Measurements from ENCODE around the gene VPS26B. TPM values are rescaled to one million over a fixed set of nuclear protein-coding genes. Genes with fewer than 3 reads are reported as not detected.
A peak's percentile ranks its signal among the peaks of the same experiment; 100 is the strongest.

VPS26B gene
- total RNA-seq, 1 donor from 2014 or later = 26.9 TPM

- Histone ChIP-seq H3K36me3 (ENCODE audit: control insufficient read depth, insufficient read depth, low read length) (no peaks in the 10 kb centered on the region), H3K4me3 (ENCODE audit: low read depth, low read length) (no peak overlapping the region), H3K27me3 (ENCODE audit: control insufficient read depth, insufficient read depth, low read length) (peaks cover 18% of the 10 kb centered on the region)
- TF ChIP-seq CTCF (IDR thresholded peaks at IDR 0.05; ENCODE audit: insufficient read depth, low read length, poor library complexity, severe bottlenecking) = no peak
- no peak for DNase-seq (ENCODE audit: low read depth)
Measured at GRCh38 chr11:134267966-134268365, 43.5 kb downstream of the VPS26B start.

GRCh38 chr11:134270250-134270714 lies 45.8 kb downstream of the VPS26B start:
- H3K4me3 ChIP-seq (ENCODE audit: low read depth, low read length) = no peak overlapping the region
- no peaks in the 10 kb centered on the region for H3K36me3 ChIP-seq (ENCODE audit: control insufficient read depth, insufficient read depth, low read length)
- no peak for DNase-seq (ENCODE audit: low read depth)
- H3K27me3 ChIP-seq (ENCODE audit: control insufficient read depth, insufficient read depth, low read length) = peaks cover 26% of the 10 kb centered on the region
- peak; percentile 16 for TF ChIP-seq CTCF (IDR thresholded peaks at IDR 0.05; ENCODE audit: insufficient read depth, low read length, poor library complexity, severe bottlenecking)

DNA sequence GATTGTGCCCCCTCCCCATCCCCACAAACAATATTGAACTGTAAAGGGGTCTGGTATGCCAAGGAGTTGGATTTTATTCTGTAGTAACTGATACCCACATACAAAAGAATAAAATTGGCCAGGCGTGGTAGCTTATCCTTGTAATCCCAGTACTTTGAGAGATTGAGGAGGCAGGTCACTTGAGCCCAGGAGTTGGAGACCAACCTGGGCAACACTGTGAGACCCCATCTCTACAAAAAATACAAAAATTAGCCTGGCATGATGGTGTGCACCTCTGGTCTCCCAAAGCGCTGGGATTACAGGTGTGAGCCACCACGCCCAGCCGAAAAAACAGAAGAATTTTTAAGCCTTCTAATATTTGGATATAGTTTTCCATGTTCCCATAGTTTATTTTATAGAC lies 47.5 kb downstream of the VPS26B start:
- DNase-seq (ENCODE audit: low read depth) = no peak
- no peaks in the 10 kb centered on the region for H3K36me3 ChIP-seq (ENCODE audit: control insufficient read depth, insufficient read depth, low read length)
- H3K4me3 ChIP-seq (ENCODE audit: low read depth, low read length) = no peak overlapping the region
- TF ChIP-seq CTCF (IDR thresholded peaks at IDR 0.05; ENCODE audit: insufficient read depth, low read length, poor library complexity, severe bottlenecking) = no peak
- peaks cover 43% of the 10 kb centered on the region for H3K27me3 ChIP-seq (ENCODE audit: control insufficient read depth, insufficient read depth, low read length)

GRCh38 chr11:134272381-134273316 lies 48.2 kb downstream of the VPS26B start:
- Histone ChIP-seq H3K27me3 (ENCODE audit: control insufficient read depth, insufficient read depth, low read length) (peaks cover 50% of the 10 kb centered on the region), H3K36me3 (ENCODE audit: control insufficient read depth, insufficient read depth, low read length) (no peaks in the 10 kb centered on the region), H3K4me3 (ENCODE audit: low read depth, low read length) (no peak overlapping the region)
- DNase-seq (ENCODE audit: low read depth) = no peak
- TF ChIP-seq CTCF (IDR thresholded peaks at IDR 0.05; ENCODE audit: insufficient read depth, low read length, poor library complexity, severe bottlenecking) = no peak

DNA sequence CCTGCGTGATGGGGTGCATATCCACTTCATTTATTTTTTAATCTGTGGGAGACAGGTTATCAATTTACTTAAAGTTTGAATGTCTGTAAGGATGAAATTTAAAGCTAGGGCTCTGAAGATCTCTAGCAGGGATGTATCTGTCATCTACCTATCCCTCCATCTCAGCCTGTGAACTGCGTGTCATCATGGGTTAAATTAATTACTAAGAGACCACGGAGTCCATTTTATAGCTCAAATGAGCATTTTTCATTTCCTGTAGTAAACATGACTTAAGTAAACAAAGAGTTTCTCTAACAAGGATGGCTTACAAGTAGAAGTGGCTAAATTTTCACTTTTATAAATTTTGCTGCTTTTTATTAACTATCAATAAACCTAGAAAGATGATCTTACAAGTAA lies 48.8 kb downstream of the VPS26B start:
- peaks cover 57% of the 10 kb centered on the region for H3K27me3 ChIP-seq (ENCODE audit: control insufficient read depth, insufficient read depth, low read length)

More for the DNA sequence above, 48.8 kb downstream of the VPS26B start:
- no peak for TF ChIP-seq CTCF (IDR thresholded peaks at IDR 0.05; ENCODE audit: insufficient read depth, low read length, poor library complexity, severe bottlenecking)
- no peak overlapping the region for H3K4me3 ChIP-seq (ENCODE audit: low read depth, low read length)
- DNase-seq (ENCODE audit: low read depth) = no peak
- no peaks in the 10 kb centered on the region for H3K36me3 ChIP-seq (ENCODE audit: control insufficient read depth, insufficient read depth, low read length)
